ENCODE data around the gene EPS15.

Gene EPS15

DNA sequence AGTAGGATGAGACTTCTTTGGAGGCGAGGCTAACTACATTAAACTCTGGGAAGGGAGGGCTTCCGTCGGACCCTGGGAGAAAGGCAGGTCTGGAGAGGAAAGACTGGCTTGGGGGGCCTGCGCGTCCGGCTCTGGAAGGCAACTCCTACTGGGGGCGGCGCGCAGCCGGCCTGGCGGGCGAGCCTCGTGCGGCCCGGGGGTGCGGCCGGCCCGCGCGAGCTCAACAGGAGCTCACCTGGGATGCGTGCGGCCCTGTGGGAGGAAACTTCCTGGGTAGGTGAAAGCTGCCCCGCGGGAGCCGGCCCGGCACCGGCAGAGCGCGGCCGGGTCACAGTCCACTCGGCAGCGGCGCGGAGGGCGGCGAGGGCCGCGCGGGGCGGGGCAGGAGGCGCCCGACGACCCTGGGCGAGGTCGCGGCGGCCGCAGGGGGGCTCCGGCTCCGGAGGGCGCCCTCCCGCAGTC lies 449 bp downstream of the EPS15 start:
- TF ChIP-seq, protein P1, sequence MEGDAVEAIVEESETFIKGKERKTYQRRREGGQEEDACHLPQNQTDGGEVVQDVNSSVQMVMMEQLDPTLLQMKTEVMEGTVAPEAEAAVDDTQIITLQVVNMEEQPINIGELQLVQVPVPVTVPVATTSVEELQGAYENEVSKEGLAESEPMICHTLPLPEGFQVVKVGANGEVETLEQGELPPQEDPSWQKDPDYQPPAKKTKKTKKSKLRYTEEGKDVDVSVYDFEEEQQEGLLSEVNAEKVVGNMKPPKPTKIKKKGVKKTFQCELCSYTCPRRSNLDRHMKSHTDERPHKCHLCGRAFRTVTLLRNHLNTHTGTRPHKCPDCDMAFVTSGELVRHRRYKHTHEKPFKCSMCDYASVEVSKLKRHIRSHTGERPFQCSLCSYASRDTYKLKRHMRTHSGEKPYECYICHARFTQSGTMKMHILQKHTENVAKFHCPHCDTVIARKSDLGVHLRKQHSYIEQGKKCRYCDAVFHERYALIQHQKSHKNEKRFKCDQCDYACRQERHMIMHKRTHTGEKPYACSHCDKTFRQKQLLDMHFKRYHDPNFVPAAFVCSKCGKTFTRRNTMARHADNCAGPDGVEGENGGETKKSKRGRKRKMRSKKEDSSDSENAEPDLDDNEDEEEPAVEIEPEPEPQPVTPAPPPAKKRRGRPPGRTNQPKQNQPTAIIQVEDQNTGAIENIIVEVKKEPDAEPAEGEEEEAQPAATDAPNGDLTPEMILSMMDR (IDR thresholded peaks at IDR 0.05; ENCODE audit: extremely low read depth, missing control alignments), result no peak
- DNase-seq (ENCODE audit: low spot score), result peak; percentile 65

DNA sequence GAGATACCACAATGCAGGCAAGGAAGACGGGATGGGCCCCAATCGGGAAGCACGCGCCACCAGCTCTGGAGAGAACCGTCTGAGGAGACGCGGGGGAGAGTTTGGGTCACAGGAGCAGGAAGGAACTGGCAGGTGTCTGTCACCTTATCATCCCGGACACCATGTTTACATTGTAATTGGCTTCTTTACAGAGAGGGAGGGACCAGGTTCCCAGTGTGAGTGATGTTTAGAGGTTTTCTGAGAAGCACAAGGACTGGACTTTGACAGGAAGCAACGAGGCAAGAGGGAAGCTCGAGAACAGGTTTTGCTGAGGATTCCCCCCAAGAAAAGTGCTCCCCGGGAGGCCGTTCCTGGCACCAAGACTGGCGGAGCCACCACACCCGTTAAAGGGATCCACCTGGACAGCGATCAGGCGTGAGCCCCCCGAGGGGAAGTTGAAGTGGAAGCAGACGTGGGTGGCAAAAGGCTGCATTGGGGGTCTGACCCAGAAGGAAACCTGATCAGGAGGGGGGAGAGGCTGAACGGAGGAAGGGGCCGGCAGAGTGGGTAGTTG lies 957 bp downstream of the EPS15 start:
- TF ChIP-seq, protein P1 (IDR thresholded peaks at IDR 0.05; ENCODE audit: extremely low read depth, missing control alignments), result no peak
- peak; percentile 74 for DNase-seq (ENCODE audit: low spot score)

DNA sequence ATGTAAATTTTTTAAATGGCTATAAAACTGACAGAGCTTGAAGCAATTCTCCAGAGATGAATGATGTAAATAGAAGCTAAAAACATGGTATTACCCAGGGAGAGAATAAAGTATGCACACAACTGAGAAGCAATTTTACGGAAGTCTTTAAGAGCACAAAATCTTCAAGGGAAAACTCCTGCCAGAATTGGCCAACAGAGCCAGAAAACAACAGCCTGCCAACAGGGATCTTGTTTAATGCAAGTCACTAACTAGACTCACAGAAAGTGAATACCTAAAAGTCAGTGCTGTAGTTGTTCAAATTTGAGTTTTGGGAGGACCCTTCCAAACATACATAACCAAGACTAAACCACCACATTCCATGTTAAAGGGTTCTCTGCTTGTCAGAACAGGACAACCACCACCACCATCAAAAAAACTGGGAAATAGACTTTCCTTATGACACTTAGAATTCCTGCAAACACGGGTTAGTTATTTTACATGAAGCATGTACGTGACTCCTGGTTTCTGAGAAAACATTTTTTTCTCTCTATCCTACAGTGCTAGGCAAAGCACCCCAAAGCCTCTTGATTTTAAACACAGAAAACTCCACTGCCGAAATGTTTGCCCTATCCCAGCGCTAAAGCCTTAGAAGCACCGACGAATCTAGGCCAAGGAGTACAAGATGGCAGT lies 1.6 kb downstream of the EPS15 start:
- no peak for DNase-seq (ENCODE audit: low spot score)
- TF ChIP-seq, protein P1 (IDR thresholded peaks at IDR 0.05; ENCODE audit: extremely low read depth, missing control alignments), result no peak

DNA sequence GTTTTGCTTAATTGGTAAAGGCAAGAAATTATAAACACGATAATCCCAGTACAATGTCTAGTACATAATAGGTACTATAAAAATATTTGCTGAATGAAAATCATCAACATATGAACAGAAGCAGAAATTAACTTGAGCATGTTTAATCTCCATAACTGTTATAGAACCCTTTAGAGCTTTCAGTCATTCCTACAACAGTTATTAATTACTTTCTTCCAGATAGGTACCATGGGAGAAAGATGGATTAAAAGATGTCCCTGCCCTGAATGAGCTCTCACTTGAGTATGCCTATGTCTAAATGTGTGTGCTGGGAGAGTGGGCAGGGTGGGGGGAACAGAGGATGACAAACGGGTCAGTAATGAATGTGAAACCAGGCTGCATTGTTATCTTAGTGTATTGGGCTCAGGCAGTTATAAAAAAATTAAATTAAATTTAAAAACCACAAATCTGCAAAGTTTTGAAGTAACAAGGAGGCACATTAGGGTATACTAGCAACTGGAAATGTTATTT lies 2.4 kb downstream of the EPS15 start:
- TF ChIP-seq, protein P1 (IDR thresholded peaks at IDR 0.05; ENCODE audit: extremely low read depth, missing control alignments), result no peak
- no peak for DNase-seq (ENCODE audit: low spot score)

DNA sequence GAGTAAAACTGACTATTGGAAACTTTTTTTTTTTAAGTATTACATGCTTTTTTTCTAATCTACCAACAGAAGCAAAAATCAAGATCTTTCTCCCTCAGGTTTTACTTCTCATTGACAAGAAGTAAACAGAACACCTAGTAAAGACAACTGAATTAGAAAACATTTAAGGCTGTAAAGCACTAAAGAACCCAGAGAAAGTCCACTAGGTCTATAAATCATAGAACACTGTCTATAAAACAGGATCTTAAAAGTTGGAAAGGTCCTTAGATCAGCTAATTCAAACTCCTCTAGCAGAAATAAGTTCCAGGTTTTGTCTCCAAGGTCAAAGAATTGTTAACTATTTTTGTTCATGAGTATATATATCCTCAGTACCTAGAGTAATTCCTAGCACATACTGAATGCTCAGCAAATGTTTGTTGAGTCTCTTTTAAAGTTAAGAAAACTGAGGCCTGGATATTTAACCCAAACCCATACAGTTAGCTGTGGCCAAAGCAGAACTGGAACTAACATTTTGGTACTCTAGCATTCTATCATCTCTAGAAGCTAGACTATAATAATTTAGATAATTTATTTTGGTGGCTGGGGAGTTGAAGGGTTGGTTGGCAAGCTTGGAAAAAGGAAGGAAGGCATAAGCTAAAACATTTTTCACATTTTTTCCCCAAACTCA lies 3.0 kb downstream of the EPS15 start:
- DNase-seq (ENCODE audit: low spot score), result no peak
- TF ChIP-seq, protein P1 (IDR thresholded peaks at IDR 0.05; ENCODE audit: extremely low read depth, missing control alignments), result no peak

- no peak for DNase-seq (ENCODE audit: low spot score)
- TF ChIP-seq, protein P1 (IDR thresholded peaks at IDR 0.05; ENCODE audit: extremely low read depth, missing control alignments), result no peak
Measured at GRCh38 chr1:51515312-51515960, 3.6 kb downstream of the EPS15 start.

Measured in GM20000 (cell line).